WERI-Rb-1 (cell line): ENCODE data around the gene PYGB.

Experiments used
- DNase-seq: peaks from one replicate; pipeline ENCODE4 v3.0.0-alpha.2; 2020
- H3K27ac ChIP-seq: fragments of 250-450 bp; sonication (Bioruptor Pico); 2 replicates; pipeline ENCODE4 v1.5.1; 2020; ENCODE audit warnings: mild to moderate bottlenecking, moderate library complexity
- H3K27me3 ChIP-seq: fragments of 250-450 bp; sonication (Bioruptor Pico); 2 replicates; pipeline ENCODE4 v1.5.1; 2021; ENCODE audit warnings: mild to moderate bottlenecking, low read depth, moderate library complexity; ENCODE audit not compliant: insufficient read depth, severe bottlenecking
- H3K36me3 ChIP-seq: fragments of 250-450 bp; sonication (Bioruptor Pico); 2 replicates; pipeline ENCODE4 v1.5.1; 2020; ENCODE audit warnings: mild to moderate bottlenecking, moderate library complexity
- H3K4me3 ChIP-seq: 2 replicates; pipeline ENCODE4 v1.5.1; 2011; ENCODE audit warnings: low read depth, mild to moderate bottlenecking, control low read depth, low read length
- H3K9me3 ChIP-seq: fragments of 250-450 bp; sonication (Bioruptor Pico); 2 replicates; pipeline ENCODE4 v1.5.1; 2021; ENCODE audit warnings: mild to moderate bottlenecking, moderate library complexity; ENCODE audit not compliant: severe bottlenecking
- TF ChIP-seq, protein P1 (sequence below): IDR thresholded peaks from 2 replicates; pipeline ENCODE4 v1.5.1; 2011; ENCODE audit warnings: low read depth, mild to moderate bottlenecking, control low read depth, inconsistent platforms, low read length

Gene PYGB

DNA sequence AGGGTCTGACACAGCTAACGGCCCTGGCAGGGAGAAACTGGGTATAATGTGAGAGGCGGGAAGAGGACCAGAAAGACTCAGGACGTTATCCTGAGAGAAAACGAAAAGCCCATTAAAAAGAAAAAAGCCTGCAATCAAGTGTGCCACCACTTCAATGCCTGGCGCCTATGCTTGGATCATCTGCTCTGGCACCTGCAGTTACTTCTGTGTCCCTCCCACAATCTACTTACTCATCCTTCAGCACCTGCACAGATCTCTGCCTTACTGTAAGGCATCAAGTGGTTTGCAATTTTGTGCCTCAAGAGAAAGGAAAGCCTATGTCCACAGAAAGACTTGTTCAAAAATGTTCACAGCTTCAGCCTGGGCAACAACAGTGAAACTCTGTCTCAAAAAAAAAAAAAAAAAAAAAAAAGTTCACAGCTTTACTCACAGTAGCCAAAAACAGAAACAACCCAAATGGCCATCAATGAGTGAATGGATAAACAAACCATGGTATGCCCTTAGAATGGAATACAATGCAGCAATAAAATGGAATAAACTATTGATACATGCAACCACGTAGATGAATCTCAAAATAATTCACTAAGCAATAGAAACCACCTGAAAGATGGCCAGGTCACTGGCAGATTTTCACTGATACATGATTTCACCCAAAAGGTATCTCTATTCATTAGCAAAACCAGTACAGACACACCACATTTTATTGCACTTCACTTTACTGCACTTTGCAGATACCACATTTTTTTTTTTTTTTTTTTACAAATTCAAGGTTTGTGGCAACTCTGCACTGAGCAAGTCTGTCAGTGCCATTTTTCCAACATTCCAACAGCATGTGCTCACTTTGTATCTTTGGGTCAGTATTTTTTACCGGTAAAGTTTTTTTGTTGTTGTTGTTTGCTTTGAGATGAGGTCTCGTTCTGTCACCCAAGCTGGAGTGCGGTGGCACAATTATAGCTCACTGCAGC is 94.1 kb downstream of the PYGB start:
- no peak overlapping the region for H3K4me3 ChIP-seq
- no peaks in the 10 kb centered on the region for H3K27me3 ChIP-seq
- H3K9me3 ChIP-seq, result no peaks in the 10 kb centered on the region
- no peak for DNase-seq
- no peak overlapping the region for H3K27ac ChIP-seq
- no peaks in the 10 kb centered on the region; the same call in 1 of the 2 replicates for H3K36me3 ChIP-seq
- TF ChIP-seq, protein P1, sequence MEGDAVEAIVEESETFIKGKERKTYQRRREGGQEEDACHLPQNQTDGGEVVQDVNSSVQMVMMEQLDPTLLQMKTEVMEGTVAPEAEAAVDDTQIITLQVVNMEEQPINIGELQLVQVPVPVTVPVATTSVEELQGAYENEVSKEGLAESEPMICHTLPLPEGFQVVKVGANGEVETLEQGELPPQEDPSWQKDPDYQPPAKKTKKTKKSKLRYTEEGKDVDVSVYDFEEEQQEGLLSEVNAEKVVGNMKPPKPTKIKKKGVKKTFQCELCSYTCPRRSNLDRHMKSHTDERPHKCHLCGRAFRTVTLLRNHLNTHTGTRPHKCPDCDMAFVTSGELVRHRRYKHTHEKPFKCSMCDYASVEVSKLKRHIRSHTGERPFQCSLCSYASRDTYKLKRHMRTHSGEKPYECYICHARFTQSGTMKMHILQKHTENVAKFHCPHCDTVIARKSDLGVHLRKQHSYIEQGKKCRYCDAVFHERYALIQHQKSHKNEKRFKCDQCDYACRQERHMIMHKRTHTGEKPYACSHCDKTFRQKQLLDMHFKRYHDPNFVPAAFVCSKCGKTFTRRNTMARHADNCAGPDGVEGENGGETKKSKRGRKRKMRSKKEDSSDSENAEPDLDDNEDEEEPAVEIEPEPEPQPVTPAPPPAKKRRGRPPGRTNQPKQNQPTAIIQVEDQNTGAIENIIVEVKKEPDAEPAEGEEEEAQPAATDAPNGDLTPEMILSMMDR, result no peak

DNA sequence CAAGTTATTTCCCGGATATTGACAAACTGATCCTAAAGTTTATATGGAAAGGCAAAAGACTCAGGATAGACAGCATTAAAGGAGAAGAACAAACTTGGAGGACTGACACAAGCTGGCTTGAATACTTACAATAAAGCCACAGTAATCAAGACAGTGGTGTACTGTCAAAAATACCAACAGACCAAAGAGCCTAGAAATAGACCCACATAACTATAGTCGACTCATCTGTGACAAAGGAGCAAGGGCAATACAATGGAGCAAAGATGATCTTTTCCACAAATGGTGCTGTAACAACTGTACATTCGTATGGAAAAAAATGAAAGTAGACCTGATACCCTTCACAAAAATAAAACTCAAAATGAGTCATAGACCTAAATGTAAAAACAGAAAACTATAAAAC is 96.7 kb downstream of the PYGB start:
- H3K27ac ChIP-seq, result no peak overlapping the region
- H3K4me3 ChIP-seq, result no peak overlapping the region
- H3K36me3 ChIP-seq, result no peaks in the 10 kb centered on the region
- DNase-seq, result no peak
- H3K27me3 ChIP-seq, result no peaks in the 10 kb centered on the region
- TF ChIP-seq, protein P1, result no peak
- no peaks in the 10 kb centered on the region for H3K9me3 ChIP-seq

DNA sequence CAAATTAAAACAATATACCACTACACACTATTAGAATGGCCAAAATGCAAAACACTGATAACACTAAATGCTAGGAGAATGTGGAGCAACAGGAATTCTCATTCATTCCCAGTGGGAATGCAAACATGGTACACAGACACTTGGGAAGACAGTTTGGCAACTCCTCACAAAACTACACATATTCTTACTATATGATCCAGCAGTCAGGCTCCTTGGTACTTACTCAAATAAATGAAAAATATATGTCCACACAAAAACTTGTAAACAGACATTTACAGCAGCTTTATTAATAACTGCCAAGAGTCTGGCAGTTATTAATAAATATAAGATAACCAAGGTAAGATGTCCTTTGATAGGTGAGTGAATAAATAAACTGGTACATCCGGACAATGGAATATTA is 97.8 kb downstream of the PYGB start:
- H3K27ac ChIP-seq, result no peak overlapping the region
- H3K9me3 ChIP-seq, result no peaks in the 10 kb centered on the region
- H3K4me3 ChIP-seq, result no peak overlapping the region
- no peak for DNase-seq
- no peaks in the 10 kb centered on the region for H3K36me3 ChIP-seq
- H3K27me3 ChIP-seq, result no peaks in the 10 kb centered on the region
- TF ChIP-seq, protein P1, result no peak

DNA sequence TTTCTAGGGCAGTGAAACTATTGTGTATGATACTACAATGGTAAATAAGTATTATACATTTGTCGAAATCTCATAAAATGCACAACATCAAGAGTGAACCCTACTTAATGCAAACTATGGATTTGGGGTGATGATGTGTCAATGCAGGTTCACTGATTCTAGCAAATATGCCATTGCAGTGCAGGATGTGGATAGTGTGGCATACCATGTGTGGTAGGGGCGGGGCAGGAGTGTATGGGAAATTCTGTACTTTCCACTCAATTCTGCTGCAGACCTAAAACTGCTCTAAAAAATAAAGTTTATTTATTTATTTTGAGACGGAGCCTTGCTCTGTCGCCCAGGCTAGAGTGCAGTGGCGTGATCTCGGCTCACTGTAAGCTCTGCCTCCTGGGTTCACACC is 98.5 kb downstream of the PYGB start:
- no peaks in the 10 kb centered on the region for H3K27me3 ChIP-seq
- H3K9me3 ChIP-seq, result no peaks in the 10 kb centered on the region
- DNase-seq, result no peak
- H3K4me3 ChIP-seq, result no peak overlapping the region
- H3K36me3 ChIP-seq, result no peaks in the 10 kb centered on the region
- no peak overlapping the region for H3K27ac ChIP-seq
- TF ChIP-seq, protein P1, result no peak
